Activated T-cell treated with anti-CD3 and anti-CD28 coated beads, Interleukin-2, amount 50 U/mL, for 1 hour (primary cell): ENCODE results near the gene SLC44A4.
"Not testable (repeated sequence)": the region's sequence is repeated elsewhere in the genome, so short reads cannot be mapped to it uniquely, and the experiment has no call there.

Experiments used
- DNase-seq: peaks from one replicate; pipeline ENCODE4 v3.0.0-alpha.2; 2020

The SLC44A4 gene

GRCh38 chr6:31878726-31879125 is at the start of gene SLC44A4:
TSS of gene SLC44A4 (minus strand) at chr6:31878997. CDS start at chr6:31878980, 17 bp downstream.
- no peak for DNase-seq

DNA sequence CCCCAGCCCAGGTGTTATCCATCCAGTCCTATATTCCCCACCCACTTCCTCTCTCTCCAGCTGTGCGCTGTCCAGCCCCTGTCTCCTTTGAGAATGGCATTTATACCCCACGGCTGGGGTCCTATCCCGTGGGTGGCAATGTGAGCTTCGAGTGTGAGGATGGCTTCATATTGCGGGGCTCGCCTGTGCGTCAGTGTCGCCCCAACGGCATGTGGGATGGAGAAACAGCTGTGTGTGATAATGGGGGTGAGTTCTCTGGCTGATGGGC is 49.8 kb upstream of the SLC44A4 start:
- DNase-seq, result no peak

GRCh38 chr6:31927863-31928671 is 49.3 kb upstream of the SLC44A4 start:
- DNase-seq, result no peak

DNA sequence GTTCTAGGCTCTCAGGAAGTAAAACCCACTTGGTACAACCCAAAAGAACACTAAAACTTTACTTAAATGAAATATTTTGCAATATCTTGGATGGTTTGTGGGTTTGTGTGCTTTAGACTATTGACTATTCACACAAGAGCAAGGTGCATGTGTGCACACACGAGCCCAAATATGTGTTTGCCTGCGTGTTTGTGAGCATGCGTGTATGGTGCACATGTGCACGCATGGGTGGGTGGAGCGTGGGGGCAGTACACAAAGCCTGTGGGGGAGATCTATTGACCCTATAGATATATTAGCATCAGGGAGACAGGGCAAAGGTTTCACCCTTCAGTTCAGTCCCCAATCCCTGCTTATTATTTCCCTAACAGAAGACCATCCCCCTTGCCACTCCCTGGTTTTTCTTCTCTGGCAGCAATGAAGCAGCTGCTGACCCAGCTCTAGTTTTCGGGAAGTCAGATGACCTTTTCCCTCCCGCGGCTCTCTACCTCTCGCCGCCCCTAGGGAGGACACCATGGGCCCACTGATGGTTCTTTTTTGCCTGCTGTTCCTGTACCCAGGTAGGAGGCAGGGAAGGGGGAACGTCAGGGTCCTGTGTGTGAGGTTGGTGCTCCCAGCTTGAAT is 48.6 kb upstream of the SLC44A4 start, which contains the start of gene C2:
TSS of gene C2 (plus strand) at position 476 of the 621 bp plus-strand sequence. CDS start at position 512, 36 bp downstream.
- no peak for DNase-seq

DNA sequence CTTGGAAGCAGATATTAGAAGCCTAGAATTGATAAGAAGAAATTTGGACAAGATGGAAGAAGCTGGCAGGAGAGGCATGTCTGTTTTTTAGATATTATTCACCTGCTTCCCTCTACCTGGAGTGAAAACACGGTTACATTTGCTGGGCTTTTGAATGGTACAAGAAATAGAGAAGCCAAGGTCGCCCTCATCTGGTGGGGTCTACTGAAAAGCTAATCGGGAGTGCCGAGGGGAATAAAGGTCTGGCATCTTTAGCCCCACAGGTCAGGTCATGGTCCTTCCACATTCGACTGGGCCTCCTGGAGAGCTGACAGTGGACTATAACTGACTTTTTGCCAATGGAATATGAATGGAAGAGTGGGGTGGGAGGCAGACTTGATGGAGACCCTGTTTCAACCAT is 44.1 kb upstream of the SLC44A4 start:
- no peak for DNase-seq

GRCh38 chr6:31920811-31921210 is 42.0 kb upstream of the SLC44A4 start:
- DNase-seq, result no peak

GRCh38 chr6:31919624-31920303 is 41.0 kb upstream of the SLC44A4 start:
- no peak for DNase-seq

GRCh38 chr6:31918069-31918720 is 39.4 kb upstream of the SLC44A4 start:
- DNase-seq, result no peak

GRCh38 chr6:31915756-31916155 is 37.0 kb upstream of the SLC44A4 start:
- DNase-seq, result no peak

GRCh38 chr6:31915351-31915750 is 36.6 kb upstream of the SLC44A4 start:
- DNase-seq, result no peak

GRCh38 chr6:31911826-31912585 is 33.2 kb upstream of the SLC44A4 start:
- no peak for DNase-seq

DNA sequence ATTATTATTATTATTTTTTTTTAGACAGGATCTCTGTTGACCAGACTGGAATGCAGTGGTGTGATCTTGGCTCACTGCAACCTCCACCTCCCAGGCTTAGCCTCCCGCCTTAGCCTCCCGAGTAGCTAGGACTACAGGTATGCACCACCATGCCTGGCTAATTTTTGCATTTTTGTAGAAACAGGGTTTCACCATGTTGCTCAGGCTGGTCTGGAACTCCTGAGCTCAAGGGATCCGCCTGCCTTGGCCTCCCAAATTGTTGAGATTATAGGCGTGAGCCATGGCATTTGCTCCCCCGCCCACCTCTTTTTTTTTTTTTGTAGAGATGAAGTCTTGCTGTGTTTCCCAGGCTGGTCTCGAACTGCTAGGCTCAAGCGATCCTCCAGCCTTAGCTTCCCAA is 30.5 kb upstream of the SLC44A4 start:
- not testable (repeated sequence) for DNase-seq

DNA sequence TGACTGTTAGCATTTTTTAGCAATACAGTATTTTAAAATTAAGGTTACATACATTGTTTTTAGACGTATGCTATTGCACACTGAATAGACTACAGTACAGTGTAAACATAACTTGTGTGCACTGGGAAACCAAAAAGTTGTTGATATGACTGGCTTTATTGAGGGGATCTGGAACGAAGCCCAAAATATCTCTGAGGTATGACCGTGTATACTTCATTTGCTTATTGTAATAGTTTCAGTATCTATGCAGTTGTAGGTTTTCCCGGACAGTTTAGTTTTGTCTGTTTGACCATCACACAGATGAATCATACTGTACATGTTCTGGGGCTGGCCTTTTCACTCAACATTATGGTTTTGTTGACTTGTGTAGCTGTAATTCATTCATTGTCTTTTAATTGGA is 30.0 kb upstream of the SLC44A4 start:
- no peak for DNase-seq

DNA sequence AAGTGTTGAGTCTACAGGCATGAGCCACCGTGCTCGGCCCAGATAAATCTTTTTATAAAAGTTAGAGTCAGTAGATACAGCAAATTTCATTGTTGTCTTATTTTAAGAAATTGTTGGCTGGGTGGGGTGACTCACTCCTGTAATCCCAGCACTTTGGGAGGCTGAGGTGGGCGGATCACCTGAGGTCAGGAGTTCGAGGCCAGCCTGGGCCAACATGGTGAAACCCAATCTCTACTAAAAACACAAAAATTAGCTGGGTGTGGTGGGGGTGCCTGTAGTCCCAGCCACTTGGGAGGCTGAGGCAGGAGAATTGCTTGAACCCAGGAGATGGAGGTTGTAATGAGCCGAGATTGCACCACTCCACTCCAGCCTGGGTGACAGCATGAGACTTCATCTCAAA is 29.5 kb upstream of the SLC44A4 start:
- DNase-seq, result not testable (repeated sequence)

- DNase-seq, result no peak
Measured at GRCh38 chr6:31907158-31907813, 28.5 kb upstream of the SLC44A4 start.

- DNase-seq, result not testable (repeated sequence)
Measured at GRCh38 chr6:31906727-31907126, 27.9 kb upstream of the SLC44A4 start.

GRCh38 chr6:31906122-31906521 is 27.3 kb upstream of the SLC44A4 start:
- DNase-seq, result no peak

DNA sequence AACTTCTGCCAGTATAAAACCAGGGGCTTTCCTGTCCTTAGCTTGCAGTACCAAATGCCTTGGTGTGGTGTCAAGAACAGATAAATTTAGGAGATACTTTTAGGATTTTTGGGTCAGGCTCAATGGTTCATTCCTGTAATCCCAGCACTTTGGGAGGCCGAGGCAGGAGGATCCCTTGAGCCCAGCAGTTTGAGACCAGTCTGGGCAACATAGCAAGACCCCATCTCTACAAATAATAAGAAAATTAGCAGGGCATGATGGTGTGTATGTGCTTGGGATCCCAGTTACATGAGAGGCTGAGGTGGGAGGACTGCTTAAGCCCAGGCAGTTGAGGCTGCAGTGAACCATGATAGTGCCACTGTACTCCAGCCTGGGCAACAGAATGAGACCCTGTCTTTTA is 26.2 kb upstream of the SLC44A4 start:
- no peak for DNase-seq

GRCh38 chr6:31903957-31904356 is 25.2 kb upstream of the SLC44A4 start:
- DNase-seq, result no peak

GRCh38 chr6:31901953-31902643 is 23.3 kb upstream of the SLC44A4 start, which contains the start of gene ZBTB12:
TSS of gene ZBTB12 (minus strand) at chr6:31902086. CDS start at chr6:31901305, 781 bp downstream.
- peak; percentile 86 for DNase-seq

DNA sequence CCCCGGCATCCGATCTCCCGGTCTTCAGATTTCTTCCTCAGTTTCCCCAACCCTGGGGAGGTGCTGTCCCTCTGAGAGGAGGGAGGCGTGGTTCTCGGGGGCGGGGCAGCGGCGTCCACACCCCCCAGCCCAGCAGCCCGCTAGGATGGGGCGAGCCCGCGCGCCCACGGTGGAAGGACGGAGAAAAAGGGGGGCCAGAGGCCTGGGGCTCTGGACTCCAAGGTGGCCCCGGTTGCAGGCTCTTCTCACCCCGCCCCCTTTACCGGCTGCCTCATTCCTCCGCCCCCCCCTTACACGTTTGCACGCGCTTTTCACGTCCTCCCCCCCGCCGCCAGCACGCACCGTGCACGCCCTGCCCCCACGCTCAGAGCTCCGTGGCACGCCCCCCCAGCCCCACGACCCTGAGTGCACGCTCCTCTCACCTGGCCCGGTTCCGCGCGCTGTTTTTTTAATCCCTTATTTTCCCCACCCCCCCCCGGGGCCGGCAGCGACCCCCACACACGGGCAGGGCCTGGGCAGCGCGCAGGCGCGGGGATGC is 22.7 kb upstream of the SLC44A4 start:
- DNase-seq, result no peak
